Spleen (tissue), 11 donors: ENCODE data around the gene MYO3A. TPM values are rescaled to one million over a fixed set of nuclear protein-coding genes. Genes with fewer than 3 reads are reported as not detected.

Experiments
- DNase-seq: peaks from one replicate; pipeline ENCODE4 v3.0.0-alpha.2; 2020
- H3K27ac ChIP-seq, 8 donors: fragments of 200-600 bp; sonication (generic) in 7 of 8; 1 replicate in 4 of 8; 2 replicates in 4 of 8; pipeline versions ENCODE4 v1.5.0 to v1.8.0; 2016 to 2021; ENCODE audit warnings: inconsistent platforms in 4 of 8, mild to moderate bottlenecking in 4 of 8, moderate library complexity in 1 of 8
- H3K27me3 ChIP-seq, 7 donors: fragments of 200-600 bp; sonication (generic) in 6 of 7; replicated peaks in 1 of 7; 1 replicate in 4 of 7; 2 replicates in 3 of 7; pipeline versions ENCODE4 v1.5.0 to v1.8.0; 2016 to 2021; ENCODE audit warnings: inconsistent platforms in 3 of 7, mild to moderate bottlenecking in 1 of 7
- H3K36me3 ChIP-seq, 6 donors: fragments of 200-600 bp; sonication (generic) in 5 of 6; 1 replicate in 4 of 6; 2 replicates in 2 of 6; pipeline versions ENCODE4 v1.5.0 to v1.8.0; 2016 to 2021; ENCODE audit warnings: inconsistent platforms in 2 of 6
- H3K4me1 ChIP-seq, 6 donors: fragments of 200-600 bp; sonication (generic) in 5 of 6; 1 replicate in 3 of 6; 2 replicates in 3 of 6; pipeline versions ENCODE4 v1.5.0 to v1.8.0; 2016 to 2021; ENCODE audit warnings: inconsistent platforms in 3 of 6
- H3K4me3 ChIP-seq, 8 donors: fragments of 200-600 bp; sonication (generic) in 7 of 8; 1 replicate in 4 of 8; 2 replicates in 4 of 8; pipeline versions ENCODE4 v1.5.0 to v1.8.0; 2016 to 2021; ENCODE audit warnings: inconsistent platforms in 4 of 8, mild to moderate bottlenecking in 4 of 8, moderate library complexity in 2 of 8
- H3K9me3 ChIP-seq, 8 donors: fragments of 200-600 bp; sonication (generic) in 7 of 8; 1 replicate in 4 of 8; 2 replicates in 4 of 8; pipeline versions ENCODE4 v1.5.0 to v1.8.0; 2016 to 2021; ENCODE audit warnings: inconsistent platforms in 4 of 8
- CTCF ChIP-seq, 11 experiments: fragments of 200-600 bp in 7 of 11; fragments of 450-650 bp in 4 of 11; sonication (generic) in 4 of 11; IDR thresholded peaks in 8 of 11; conservative IDR thresholded peaks in 3 of 11; 1 replicate in 7 of 11; 2 replicates in 4 of 11; pipeline versions ENCODE4 v1.4.0 to v1.8.0; 2016 to 2021; ENCODE audit warnings: antibody characterized with exemption in 11 of 11, inconsistent platforms in 4 of 11, mild to moderate bottlenecking in 1 of 11
- POLR2A ChIP-seq, 3 donors: fragments of 450-650 bp; IDR thresholded peaks; one replicate each; pipeline ENCODE4 v1.5.1; 2017; ENCODE audit warnings: antibody characterized with exemption in 3 of 3, mild to moderate bottlenecking in 1 of 3
- POLR2AphosphoS5 ChIP-seq, 3 donors: sonication (generic); formaldehyde crosslinking; IDR thresholded peaks; one replicate each; pipeline ENCODE4 v1.5.1; 2017; ENCODE audit warnings: antibody characterized with exemption in 3 of 3
- WGBS, 5 donors: extraction: QIAGEN DNeasy Blood & Tissue Kit in 3 of 5; methylation state at CpG; one replicate each; pipeline versions ENCODE4 v1.1.5 to v1.1.7; 2013 to 2018; 5-methylcytosine and 5-hydroxymethylcytosine counted together
- intact Hi-C: fragments of 100-400 bp; cut with DNase I; formaldehyde crosslinking; loops from one replicate; pipeline ENCODE4 v1.15.0; 2023; ENCODE audit warnings: low total_unique reads
- polyA plus RNA-seq, 3 donors: library from polyadenylated mRNA; stranded (reverse); fragments of 200-250 nt; gene quantifications; one replicate each; pipeline ENCODE4 v1.2.1, GENCODE V29; 2013
- total RNA-seq, 7 donors: library from RNA; depleted of rRNA in 3 of 7; stranded (reverse); fragments of >200 nt in 3 of 7; fragmentation: NEBNext Ultra II Directional in 4 of 7; extraction: Animal tissue kit (Norgen Biotek cat#: 25700) in 4 of 7; gene quantifications; one replicate each; pipeline versions ENCODE4 v1.1.0 to v1.2.1, GENCODE V29; 2016 to 2021
- donor health status: healthy with polysubstance abuse.
- donor health status: DM: no; HTN: no; CAD: no; lungs with moderate emphysema.
- donor health status: DM: no; HTN: no; CAD: no.
- donor health status: Bipolar disorder and iron deficiency.
- donor health status: healthy.
- donor health status: DM: no; HTN: no; CAD: no.
- donor health status: DM: yes; HTN: yes; CAD: no.

The MYO3A gene
- total and polyA plus RNA-seq, 10 donors: 0.09 to 1.3 (median 0.34) TPM; not detected in 1

- Histone ChIP-seq H3K9me3 (no peaks in the 10 kb centered on the region), H3K36me3 (no peaks in the 10 kb centered on the region), H3K27ac (no peak overlapping the region), H3K4me3 (no peak overlapping the region), H3K4me1 (no peaks in the 10 kb centered on the region), H3K27me3 (no peaks in the 10 kb centered on the region)
- DNase-seq: no peak
- TF ChIP-seq POLR2AphosphoS5 (IDR thresholded peaks at IDR 0.05) (no peak), CTCF (IDR thresholded peaks at IDR 0.05 in 8 of 11, conservative IDR thresholded peaks at IDR 0.05 in 3 of 11) (no peak), POLR2A (IDR thresholded peaks at IDR 0.05) (no peak)
- intact Hi-C loops: no loop called here
- WGBS, 5 donors: 65 to 80% (median 73%) methylated on average over 2 of the region's 2 CpGs
Observed at GRCh38 chr10:26048756-26049155, 114.7 kb downstream of the MYO3A start.

- H3K27ac ChIP-seq: no peak overlapping the region
- intact Hi-C loops: no loop called here
- 77 to 89% (median 83%) methylated on average over 4 of the region's 4 CpGs for WGBS, 5 donors
- H3K4me1 ChIP-seq: no peaks in the 10 kb centered on the region
- peaks cover 0 to 9% (median 0%) of the 10 kb centered on the region in 8 donors for H3K9me3 ChIP-seq
- H3K27me3 ChIP-seq: no peaks in the 10 kb centered on the region
- H3K4me3 ChIP-seq: no peak overlapping the region
- TF ChIP-seq CTCF (IDR thresholded peaks at IDR 0.05 in 8 of 11, conservative IDR thresholded peaks at IDR 0.05 in 3 of 11) (no peak), POLR2AphosphoS5 (IDR thresholded peaks at IDR 0.05) (no peak), POLR2A (IDR thresholded peaks at IDR 0.05) (no peak)
- no peaks in the 10 kb centered on the region for H3K36me3 ChIP-seq
- DNase-seq: no peak
Observed at GRCh38 chr10:26052326-26052725, 118.3 kb downstream of the MYO3A start.

GRCh38 chr10:26057466-26057865 is 123.4 kb downstream of the MYO3A start:
- Histone ChIP-seq H3K4me3 (no peak overlapping the region), H3K4me1 (no peaks in the 10 kb centered on the region), H3K9me3 (peaks cover 0 to 9% (median 0%) of the 10 kb centered on the region in 8 donors), H3K27ac (no peak overlapping the region), H3K36me3 (no peaks in the 10 kb centered on the region), H3K27me3 (no peaks in the 10 kb centered on the region)
- no peak for TF ChIP-seq POLR2AphosphoS5 (IDR thresholded peaks at IDR 0.05)
- TF ChIP-seq CTCF (IDR thresholded peaks at IDR 0.05 in 8 of 11, conservative IDR thresholded peaks at IDR 0.05 in 3 of 11): no peak
- no peak for TF ChIP-seq POLR2A (IDR thresholded peaks at IDR 0.05)
- no peak for DNase-seq
- whole genome bisulfite sequencing, 5 donors: 73 to 95% (median 86%) methylated on average over 1 of the region's 1 CpG
- intact Hi-C loops: no loop called here

GRCh38 chr10:26064106-26064505 is 130.1 kb downstream of the MYO3A start:
- no peaks in the 10 kb centered on the region for H3K36me3 ChIP-seq
- TF ChIP-seq CTCF (IDR thresholded peaks at IDR 0.05 in 8 of 11, conservative IDR thresholded peaks at IDR 0.05 in 3 of 11) (no peak), POLR2AphosphoS5 (IDR thresholded peaks at IDR 0.05) (no peak), POLR2A (IDR thresholded peaks at IDR 0.05) (no peak)
- no peaks in the 10 kb centered on the region for H3K9me3 ChIP-seq
- H3K4me3 ChIP-seq: no peak overlapping the region
- no peaks in the 10 kb centered on the region for H3K4me1 ChIP-seq
- intact Hi-C loops: no loop called here
- no peaks in the 10 kb centered on the region for H3K27me3 ChIP-seq
- no peak overlapping the region for H3K27ac ChIP-seq
- no peak for DNase-seq
